ENCODE data around the gene NTN1. TPM values are rescaled to one million over a fixed set of nuclear protein-coding genes. Genes with fewer than 3 reads are reported as not detected.

Gene NTN1
- polyA plus RNA-seq, 3 donors = 0.03 to 0.04 TPM; not detected in 1

DNA sequence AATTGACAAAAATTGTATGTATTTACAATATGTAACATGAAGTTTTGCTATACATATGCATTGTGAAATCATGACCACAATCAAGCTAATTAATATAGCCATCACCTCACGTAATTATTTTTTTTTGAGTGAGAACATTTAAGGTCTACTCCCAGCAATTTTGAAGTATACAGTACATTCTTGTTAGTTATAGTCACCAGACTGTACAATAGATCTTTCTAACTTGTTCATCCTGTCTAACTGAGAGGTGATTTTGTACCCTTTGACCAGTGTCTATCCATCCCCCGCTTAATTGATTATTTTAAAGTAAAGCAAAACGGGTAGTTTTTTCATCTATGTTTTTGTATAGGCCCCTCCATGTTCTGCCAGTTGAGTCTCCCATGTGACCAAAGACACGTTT is 30.3 kb downstream of the NTN1 start:
- WGBS (ENCODE audit: insufficient coverage) = 100% methylated on average over 1 of the region's 4 CpGs
- no peaks in the 10 kb centered on the region for H3K27me3 ChIP-seq (ENCODE audit: control insufficient read depth in 2 of 2, insufficient read depth in 2 of 2, low read length in 2 of 2)
- H3K27ac Mint-ChIP-seq = no peak overlapping the region
- no peaks in the 10 kb centered on the region for H4K20me1 ChIP-seq (ENCODE audit: insufficient read depth, low read length)
- no peak overlapping the region for H3K27ac ChIP-seq (ENCODE audit: low read depth in 1 of 2, low read length in 2 of 2)
- H3K27me3 Mint-ChIP-seq (ENCODE audit: low read depth in 3 of 3) = peaks cover 2 to 9% (median 8%) of the 10 kb centered on the region in 3 donors
- H3K9ac ChIP-seq (ENCODE audit: insufficient read depth, low read length, poor library complexity, severe bottlenecking) = no peak overlapping the region
- no peak overlapping the region for H3K4me3 ChIP-seq (replicated peaks in 1 of 3; ENCODE audit: low read depth in 2 of 3, low read length in 3 of 3)
- H3K79me2 ChIP-seq (ENCODE audit: insufficient read depth, low read length) = no peaks in the 10 kb centered on the region
- intact Hi-C loops (cut with micrococcal nuclease) = no loop called here
- H3K9me3 ChIP-seq (replicated peaks in 1 of 2; ENCODE audit: control insufficient read depth in 1 of 2, insufficient read depth in 1 of 2, low read length in 2 of 2) = peaks cover 0 to 4% of the 10 kb centered on the region in 2 donors
- no peaks in the 10 kb centered on the region for H3K4me1 Mint-ChIP-seq
- no peak overlapping the region for H3K4me3 Mint-ChIP-seq
- no peaks in the 10 kb centered on the region for H3K36me3 Mint-ChIP-seq
- H3K9me3 Mint-ChIP-seq = peaks cover 4 to 19% (median 9%) of the 10 kb centered on the region in 7 donors
- H3K4me2 ChIP-seq (replicated peaks; ENCODE audit: extremely low read depth, low read length, poor library complexity, severe bottlenecking) = no peak overlapping the region
- H2AFZ ChIP-seq (ENCODE audit: insufficient read depth, low read depth, low read length, poor library complexity, severe bottlenecking) = no peak overlapping the region
- TF ChIP-seq, protein P1, sequence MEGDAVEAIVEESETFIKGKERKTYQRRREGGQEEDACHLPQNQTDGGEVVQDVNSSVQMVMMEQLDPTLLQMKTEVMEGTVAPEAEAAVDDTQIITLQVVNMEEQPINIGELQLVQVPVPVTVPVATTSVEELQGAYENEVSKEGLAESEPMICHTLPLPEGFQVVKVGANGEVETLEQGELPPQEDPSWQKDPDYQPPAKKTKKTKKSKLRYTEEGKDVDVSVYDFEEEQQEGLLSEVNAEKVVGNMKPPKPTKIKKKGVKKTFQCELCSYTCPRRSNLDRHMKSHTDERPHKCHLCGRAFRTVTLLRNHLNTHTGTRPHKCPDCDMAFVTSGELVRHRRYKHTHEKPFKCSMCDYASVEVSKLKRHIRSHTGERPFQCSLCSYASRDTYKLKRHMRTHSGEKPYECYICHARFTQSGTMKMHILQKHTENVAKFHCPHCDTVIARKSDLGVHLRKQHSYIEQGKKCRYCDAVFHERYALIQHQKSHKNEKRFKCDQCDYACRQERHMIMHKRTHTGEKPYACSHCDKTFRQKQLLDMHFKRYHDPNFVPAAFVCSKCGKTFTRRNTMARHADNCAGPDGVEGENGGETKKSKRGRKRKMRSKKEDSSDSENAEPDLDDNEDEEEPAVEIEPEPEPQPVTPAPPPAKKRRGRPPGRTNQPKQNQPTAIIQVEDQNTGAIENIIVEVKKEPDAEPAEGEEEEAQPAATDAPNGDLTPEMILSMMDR (IDR thresholded peaks at IDR 0.05) = no peak
- no peaks in the 10 kb centered on the region for H3K36me3 ChIP-seq (replicated peaks in 1 of 2; ENCODE audit: control insufficient read depth in 1 of 2, insufficient read depth in 2 of 2, low read length in 2 of 2)
- H3K4me1 ChIP-seq (ENCODE audit: control insufficient read depth in 1 of 2, insufficient read depth in 2 of 2, low read length in 2 of 2) = no peaks in the 10 kb centered on the region
- DNase-seq = no peak

DNA sequence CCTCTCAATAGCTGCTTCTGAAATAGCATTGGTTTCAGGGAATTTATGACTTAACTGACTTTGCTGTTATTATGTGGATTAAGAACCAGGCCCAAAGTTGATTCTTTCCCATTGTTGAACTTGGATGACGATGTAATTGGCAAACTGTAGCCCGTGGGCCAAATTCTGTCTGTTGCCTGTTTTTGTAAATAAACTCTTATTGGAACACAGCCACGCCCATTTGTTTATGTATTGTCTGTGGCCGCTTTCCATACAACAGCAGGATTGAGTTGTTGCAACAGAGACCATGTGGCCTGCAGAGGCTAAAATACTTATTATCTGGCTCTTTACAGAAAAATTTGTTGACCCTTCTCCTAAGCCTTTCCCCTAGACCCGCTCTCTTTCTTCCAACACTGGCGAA is 31.6 kb downstream of the NTN1 start:
- H3K9me3 ChIP-seq (replicated peaks in 1 of 2; ENCODE audit: control insufficient read depth in 1 of 2, insufficient read depth in 1 of 2, low read length in 2 of 2) = peaks cover 0 to 4% of the 10 kb centered on the region in 2 donors
- no peak overlapping the region for H3K27ac ChIP-seq (ENCODE audit: low read depth in 1 of 2, low read length in 2 of 2)
- DNase-seq = no peak
- peaks cover 2 to 11% (median 7%) of the 10 kb centered on the region in 7 donors for H3K9me3 Mint-ChIP-seq
- 89% methylated on average over 3 of the region's 6 CpGs for WGBS (ENCODE audit: insufficient coverage)
- no peak overlapping the region for H3K27ac Mint-ChIP-seq
- no peak overlapping the region for H3K4me3 Mint-ChIP-seq
- no peaks in the 10 kb centered on the region for H4K20me1 ChIP-seq (ENCODE audit: insufficient read depth, low read length)
- H3K36me3 ChIP-seq (replicated peaks in 1 of 2; ENCODE audit: control insufficient read depth in 1 of 2, insufficient read depth in 2 of 2, low read length in 2 of 2) = no peaks in the 10 kb centered on the region
- intact Hi-C loops (cut with micrococcal nuclease) = no loop called here
- no peaks in the 10 kb centered on the region for H3K4me1 ChIP-seq (ENCODE audit: control insufficient read depth in 1 of 2, insufficient read depth in 2 of 2, low read length in 2 of 2)
- no peaks in the 10 kb centered on the region for H3K27me3 ChIP-seq (ENCODE audit: control insufficient read depth in 2 of 2, insufficient read depth in 2 of 2, low read length in 2 of 2)
- H3K79me2 ChIP-seq (ENCODE audit: insufficient read depth, low read length) = no peaks in the 10 kb centered on the region
- H3K4me1 Mint-ChIP-seq = no peaks in the 10 kb centered on the region
- H3K4me3 ChIP-seq (replicated peaks in 1 of 3; ENCODE audit: low read depth in 2 of 3, low read length in 3 of 3) = no peak overlapping the region
- no peak overlapping the region for H3K9ac ChIP-seq (ENCODE audit: insufficient read depth, low read length, poor library complexity, severe bottlenecking)
- no peak overlapping the region for H3K4me2 ChIP-seq (replicated peaks; ENCODE audit: extremely low read depth, low read length, poor library complexity, severe bottlenecking)
- H2AFZ ChIP-seq (ENCODE audit: insufficient read depth, low read depth, low read length, poor library complexity, severe bottlenecking) = no peak overlapping the region
- H3K27me3 Mint-ChIP-seq (ENCODE audit: low read depth in 3 of 3) = peaks cover 2 to 7% (median 6%) of the 10 kb centered on the region in 3 donors
- no peaks in the 10 kb centered on the region for H3K36me3 Mint-ChIP-seq
- TF ChIP-seq, protein P1 (IDR thresholded peaks at IDR 0.05) = no peak
